Renal pelvis (tissue), 12 donors: ENCODE results near the gene OR4F29. TPM values are rescaled to one million over a fixed set of nuclear protein-coding genes. Genes with fewer than 3 reads are reported as not detected.
"Not testable (repeated sequence)": the region's sequence is repeated elsewhere in the genome, so short reads cannot be mapped to it uniquely, and the experiment has no call there.

Experiments
- DNase-seq: peaks from one replicate; pipeline ENCODE4 v3.0.0-alpha.2; 2013
- long read RNA-seq, 16 experiments: transcript quantifications; one replicate each; lab custom pipeline, GENCODE V29; 2026
- polyA plus RNA-seq, 3 donors: library from polyadenylated mRNA; unstranded; fragments of 120-200 nt; gene quantifications; one replicate each; pipeline ENCODE4 v1.2.1, GENCODE V29; 2013; ENCODE audit not compliant: insufficient read length in 3 of 3

The OR4F29 gene
- not detected for polyA plus RNA-seq
- long read RNA-seq, donor 1, result 0 reads
- long read RNA-seq, donor 2, result 0 reads
- long read RNA-seq, donor 3, result 0 reads
- long read RNA-seq, donor 4, result 0 reads
- long read RNA-seq, donor 5, result 0 reads
- long read RNA-seq, donor 6, result 0 reads
- long read RNA-seq, donor 7, result 0 reads
- long read RNA-seq, donor 8, result 0 reads
- long read RNA-seq, donor 9, result 0 reads
- long read RNA-seq, donor 10, result 0 reads
- long read RNA-seq, donor 11, result 0 reads
- long read RNA-seq, donor 12, result 0 reads
- long read RNA-seq, donor 13, result 0 reads
- long read RNA-seq, donor 14, result 0 reads
- long read RNA-seq, donor 15, result 0 reads
- long read RNA-seq, donor 16, result 0 reads

GRCh38 chr1:451578-451977, at the start of gene OR4F29:
OR4F29 (minus strand) TSS chr1:451678; CDS start chr1:451678, 0 bp downstream.
- not testable (repeated sequence) for DNase-seq

Other genes starting within 250 kb of the OR4F29 start
- gene OR4F16, start 235.0 kb upstream of the OR4F29 start, polyA plus RNA-seq, result not detected